Smooth muscle cell (in vitro differentiated cells): ENCODE data around the gene ADISSP. TPM values are rescaled to one million over a fixed set of nuclear protein-coding genes. Genes with fewer than 3 reads are reported as not detected.

Experiments
- DNase-seq: peaks from one replicate; lab custom pipeline; 2025; ENCODE audit not compliant: unreplicated experiment; lab: John Stamatoyannopoulos, UW
- H2AFZ ChIP-seq: fragments of 200-600 bp; sonication (generic); 2 replicates; pipeline ENCODE4 v1.6.0; 2016; ENCODE audit warnings: antibody characterized with exemption, low read depth, mild to moderate bottlenecking
- H3F3A ChIP-seq: fragments of 200-600 bp; sonication (generic); 2 replicates; pipeline ENCODE4 v1.6.0; 2017; ENCODE audit warnings: antibody characterized with exemption, low read depth
- H3K27ac ChIP-seq: fragments of 200-600 bp; sonication (generic); 2 replicates; pipeline ENCODE4 v1.5.1; 2016; ENCODE audit warnings: low read depth, mild to moderate bottlenecking
- H3K27me3 ChIP-seq: fragments of 200-600 bp; sonication (generic); 2 replicates; pipeline ENCODE4 v1.6.1; 2016; ENCODE audit warnings: low read depth, mild to moderate bottlenecking
- H3K36me3 ChIP-seq: fragments of 200-600 bp; sonication (generic); 2 replicates; pipeline ENCODE4 v1.5.1; 2016; ENCODE audit warnings: low read depth
- H3K4me1 ChIP-seq: fragments of 200-600 bp; sonication (generic); 2 replicates; pipeline ENCODE4 v1.5.1; 2016; ENCODE audit warnings: low read depth
- H3K4me2 ChIP-seq: fragments of 200-600 bp; sonication (generic); 2 replicates; pipeline ENCODE4 v1.6.0; 2016; ENCODE audit warnings: mild to moderate bottlenecking
- H3K4me3 ChIP-seq: fragments of 200-600 bp; sonication (generic); 2 replicates; pipeline ENCODE4 v1.5.1; 2016; ENCODE audit warnings: mild to moderate bottlenecking
- H3K79me2 ChIP-seq: fragments of 200-600 bp; sonication (generic); 2 replicates; pipeline ENCODE4 v1.6.0; 2016; ENCODE audit warnings: low read depth, mild to moderate bottlenecking
- H3K9ac ChIP-seq: fragments of 200-600 bp; sonication (generic); 2 replicates; pipeline ENCODE4 v1.6.0; 2016; ENCODE audit warnings: low read depth
- H3K9me3 ChIP-seq: fragments of 200-600 bp; sonication (generic); replicated peaks from 2 replicates; pipeline ENCODE4 v1.5.1; 2016; ENCODE audit warnings: low read depth
- H4K20me1 ChIP-seq: fragments of 200-600 bp; sonication (generic); 2 replicates; pipeline ENCODE4 v1.6.0; 2016; ENCODE audit warnings: low read depth
- WGBS: methylation state at CpG from one replicate; pipeline ENCODE4 v1.1.7; 2016; ENCODE audit warnings: low lambda C conversion rate; 5-methylcytosine and 5-hydroxymethylcytosine counted together
- polyA plus RNA-seq: library from polyadenylated mRNA; unstranded; fragments of >200 nt; fragmentation: Nextera tagmentation; extraction: Ambion mirVana; gene quantifications from 2 replicates; pipeline ENCODE4 v1.2.1, GENCODE V29; 2016
- total RNA-seq: library from RNA; depleted of rRNA; stranded (reverse); fragments of >200 nt; gene quantifications from 2 replicates; pipeline ENCODE4 v1.2.3, GENCODE V29; 2014
- TF ChIP-seq, protein P1 (sequence below): fragments of 200-600 bp; sonication (generic); IDR thresholded peaks from 2 replicates; pipeline ENCODE4 v1.5.1; 2017; ENCODE audit warnings: borderline replicate concordance, mild to moderate bottlenecking, antibody characterized with exemption; ENCODE audit not compliant: insufficient read depth, poor library complexity, severe bottlenecking

ADISSP gene
- total and polyA plus RNA-seq, 2 experiments from 2014 or later = 7.6 to 46.7 TPM

DNA sequence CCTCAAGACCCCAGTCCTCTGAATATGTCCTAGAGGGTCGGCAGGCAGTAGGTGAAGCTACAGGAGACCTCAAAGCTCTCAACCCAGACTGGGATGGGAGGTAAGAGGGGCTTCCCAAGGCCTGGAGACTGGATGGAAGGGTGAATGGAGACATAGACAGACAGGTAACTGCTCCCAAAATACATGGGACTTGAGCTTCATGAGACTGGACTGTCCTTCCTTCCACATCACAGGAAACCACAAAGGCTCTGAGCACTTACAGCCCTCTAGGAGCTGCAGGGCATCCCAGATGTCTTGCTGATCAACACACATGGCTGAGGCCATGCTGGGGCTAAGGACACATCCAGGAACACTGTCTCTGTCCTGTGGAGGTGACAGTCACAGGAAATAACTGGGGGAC, 23.5 kb downstream of the ADISSP start:
- Histone ChIP-seq H3K27ac (no peak overlapping the region), H3K27me3 (peaks cover 18% of the 10 kb centered on the region), H3K79me2 (no peaks in the 10 kb centered on the region), H3K9ac (no peak overlapping the region), H4K20me1 (no peaks in the 10 kb centered on the region), H3K36me3 (no peaks in the 10 kb centered on the region), H2AFZ (no peak overlapping the region), H3K4me1 (no peaks in the 10 kb centered on the region), H3F3A (no peaks in the 10 kb centered on the region), H3K9me3 (no peaks in the 10 kb centered on the region), H3K4me3 (no peak overlapping the region), H3K4me2 (no peak overlapping the region)
- WGBS = 94% methylated on average over 1 of the region's 1 CpG
- DNase-seq = no peak
- TF ChIP-seq, protein P1, sequence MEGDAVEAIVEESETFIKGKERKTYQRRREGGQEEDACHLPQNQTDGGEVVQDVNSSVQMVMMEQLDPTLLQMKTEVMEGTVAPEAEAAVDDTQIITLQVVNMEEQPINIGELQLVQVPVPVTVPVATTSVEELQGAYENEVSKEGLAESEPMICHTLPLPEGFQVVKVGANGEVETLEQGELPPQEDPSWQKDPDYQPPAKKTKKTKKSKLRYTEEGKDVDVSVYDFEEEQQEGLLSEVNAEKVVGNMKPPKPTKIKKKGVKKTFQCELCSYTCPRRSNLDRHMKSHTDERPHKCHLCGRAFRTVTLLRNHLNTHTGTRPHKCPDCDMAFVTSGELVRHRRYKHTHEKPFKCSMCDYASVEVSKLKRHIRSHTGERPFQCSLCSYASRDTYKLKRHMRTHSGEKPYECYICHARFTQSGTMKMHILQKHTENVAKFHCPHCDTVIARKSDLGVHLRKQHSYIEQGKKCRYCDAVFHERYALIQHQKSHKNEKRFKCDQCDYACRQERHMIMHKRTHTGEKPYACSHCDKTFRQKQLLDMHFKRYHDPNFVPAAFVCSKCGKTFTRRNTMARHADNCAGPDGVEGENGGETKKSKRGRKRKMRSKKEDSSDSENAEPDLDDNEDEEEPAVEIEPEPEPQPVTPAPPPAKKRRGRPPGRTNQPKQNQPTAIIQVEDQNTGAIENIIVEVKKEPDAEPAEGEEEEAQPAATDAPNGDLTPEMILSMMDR = no peak

DNA sequence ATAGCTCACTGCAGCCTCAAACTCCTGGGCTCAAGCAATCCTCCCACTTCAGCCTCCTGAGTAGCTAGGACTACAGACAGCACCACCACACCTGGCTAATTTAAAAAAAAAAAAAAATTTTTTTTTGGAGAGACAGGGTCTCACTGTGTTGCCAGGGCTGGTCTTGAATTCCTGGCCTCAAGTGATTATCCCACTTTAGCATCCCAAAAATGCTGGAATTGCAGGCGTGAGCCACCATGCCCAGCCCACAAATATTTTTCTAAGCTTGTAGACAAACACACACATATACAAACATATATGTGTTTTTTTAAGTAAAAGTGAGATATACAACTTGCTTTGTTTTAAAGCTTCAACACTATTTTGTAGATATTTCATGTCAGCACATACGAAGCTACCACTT, 24.3 kb downstream of the ADISSP start:
- H3K4me3 ChIP-seq = no peak overlapping the region
- no peaks in the 10 kb centered on the region for H3K4me1 ChIP-seq
- TF ChIP-seq, protein P1 = no peak
- no peak overlapping the region for H3K4me2 ChIP-seq
- H2AFZ ChIP-seq = no peak overlapping the region
- no peak overlapping the region for H3K9ac ChIP-seq
- H3K79me2 ChIP-seq = no peaks in the 10 kb centered on the region
- DNase-seq = no peak
- H3K36me3 ChIP-seq = no peaks in the 10 kb centered on the region
- no peak overlapping the region for H3K27ac ChIP-seq
- no peaks in the 10 kb centered on the region for H4K20me1 ChIP-seq
- no peaks in the 10 kb centered on the region for H3F3A ChIP-seq
- 77% methylated on average over 2 of the region's 2 CpGs for WGBS
- H3K27me3 ChIP-seq = peaks cover 10% of the 10 kb centered on the region
- no peaks in the 10 kb centered on the region for H3K9me3 ChIP-seq

DNA sequence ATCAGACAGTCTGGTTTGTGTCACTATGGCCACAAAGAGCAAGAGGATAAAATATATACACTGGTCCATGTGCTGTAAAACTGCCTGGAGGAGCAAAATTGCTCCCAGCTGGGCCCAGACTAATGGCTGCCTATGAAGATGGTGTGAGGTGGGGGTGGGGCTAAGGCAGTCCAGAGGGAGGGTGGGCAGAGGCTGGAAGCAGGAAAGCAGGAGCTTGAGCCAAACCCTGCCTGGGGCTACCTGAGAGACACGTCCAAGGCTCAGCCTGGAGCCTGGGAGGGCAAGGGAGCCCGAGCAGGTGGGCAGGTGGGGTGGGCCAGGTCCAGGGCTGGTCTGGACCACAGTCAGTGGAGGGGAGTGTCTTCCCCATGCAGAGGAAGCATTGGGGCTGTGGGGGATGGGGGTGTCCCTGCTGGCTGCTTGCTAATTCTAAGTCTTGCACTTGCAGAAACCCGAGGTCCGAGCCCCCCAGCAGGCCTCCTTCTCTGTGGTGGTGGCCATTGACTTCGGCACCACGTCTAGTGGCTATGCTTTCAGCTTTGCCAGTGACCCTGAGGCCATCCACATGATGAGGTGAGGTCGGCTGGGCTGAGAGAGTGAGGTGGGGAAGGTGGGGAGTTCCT, 25.6 kb downstream of the ADISSP start:
- no peak overlapping the region for H3K4me2 ChIP-seq
- H3F3A ChIP-seq = no peaks in the 10 kb centered on the region
- no peaks in the 10 kb centered on the region for H3K79me2 ChIP-seq
- WGBS = 84% methylated on average over 6 of the region's 7 CpGs
- peaks cover 4% of the 10 kb centered on the region for H3K27me3 ChIP-seq
- TF ChIP-seq, protein P1 = no peak
- no peak overlapping the region for H3K4me3 ChIP-seq
- H3K36me3 ChIP-seq = no peaks in the 10 kb centered on the region
- no peaks in the 10 kb centered on the region for H3K4me1 ChIP-seq
- no peak overlapping the region for H2AFZ ChIP-seq
- no peaks in the 10 kb centered on the region for H3K9me3 ChIP-seq
- no peak for DNase-seq
- no peak overlapping the region for H3K27ac ChIP-seq
- H4K20me1 ChIP-seq = no peaks in the 10 kb centered on the region
- H3K9ac ChIP-seq = no peak overlapping the region
